HepG2 (cell line): ENCODE data around the gene ELOVL7. TPM values are rescaled to one million over a fixed set of nuclear protein-coding genes. Genes with fewer than 3 reads are reported as not detected.

Experiments
- ATAC-seq: fragments of 200-7000 bp; cut with Tn5 transposase; 3 replicates; pipeline ENCODE4 v1.9.1; 2020; ENCODE audit warnings: mild to moderate bottlenecking, moderate library complexity
- BruUV-seq: library from RNA; stranded (reverse); fragments of 400-500 nt; replicated peaks from 2 replicates; lab custom pipeline; 2021; lab: Mats Ljungman, UMichigan
- CTCF ChIA-PET: fragments of 300-600 bp; formaldehyde crosslinking; extraction: SDS; loops from one replicate; lab custom pipeline; 2021; ENCODE audit warnings: low total read pairs, inconsistent platforms, low intra/inter-chr PET ratio; lab: Yijun Ruan, JAX
- POLR2A ChIA-PET: fragments of 350-600 bp; sonication (Branson Sonifier 250); formaldehyde crosslinking; loops from one replicate; lab custom pipeline; 2020; ENCODE audit warnings: antibody characterized with exemption, inconsistent platforms; lab: Yijun Ruan, JAX
- DNase-seq: peaks from one replicate; pipeline ENCODE4 v3.0.0-alpha.2; 2015; ENCODE audit warnings: low spot score
- FAIRE-seq: peaks from 3 replicates; lab custom pipeline; 2011; peaks lifted over from hg19 to GRCh38; lab: Jason Lieb, UNC
- H2AFZ ChIP-seq: one replicate; pipeline ENCODE4 v1.6.1; 2011; ENCODE audit warnings: low read length, inconsistent platforms
- H3K27ac ChIP-seq: fragments of 300-600 bp; 3 replicates; pipeline ENCODE4 v1.8.0; 2011; ENCODE audit warnings: mixed run types, mild to moderate bottlenecking, mixed read lengths, low read length, inconsistent platforms; ENCODE audit not compliant: insufficient read depth; ENCODE audit errors: extremely low read length
- H3K27me3 ChIP-seq, 2 experiments: fragments of 200-600 bp in 1 of 2; 2 replicates in 1 of 2; 3 replicates in 1 of 2; pipeline versions ENCODE4 v1.6.0 to v1.8.0; 2011; ENCODE audit warnings: low read length in 2 of 2, mild to moderate bottlenecking in 2 of 2, moderate library complexity in 2 of 2, inconsistent platforms in 1 of 2; ENCODE audit not compliant: insufficient read depth in 2 of 2, control insufficient read depth in 1 of 2
- H3K36me3 ChIP-seq, 2 experiments: fragments of 200-600 bp in 1 of 2; replicated peaks in 1 of 2; 2 replicates in 1 of 2; 3 replicates in 1 of 2; pipeline versions ENCODE4 v1.5.1 to v1.8.0; 2011; ENCODE audit warnings: low read length in 2 of 2, inconsistent platforms in 1 of 2; ENCODE audit not compliant: insufficient read depth in 2 of 2, control insufficient read depth in 1 of 2
- H3K4me1 ChIP-seq: 2 replicates; pipeline ENCODE4 v1.5.1; 2012; ENCODE audit warnings: low read length, inconsistent platforms; ENCODE audit not compliant: insufficient read depth
- H3K4me2 ChIP-seq: 2 replicates; pipeline ENCODE4 v1.6.0; 2011; ENCODE audit warnings: low read depth, low read length, inconsistent platforms
- H3K4me3 ChIP-seq, 3 experiments: fragments of 200-600 bp in 1 of 3; sonication (generic), shearing (Covaris generic) in 1 of 3; replicated peaks in 1 of 3; 2 replicates each; pipeline ENCODE4 v1.5.1; 2011 to 2016; ENCODE audit warnings: low read length in 3 of 3, inconsistent platforms in 2 of 3, low read depth in 2 of 3, mild to moderate bottlenecking in 2 of 3, control low read depth in 1 of 3, mixed read lengths in 1 of 3; ENCODE audit not compliant: insufficient read depth in 1 of 3
- H3K79me2 ChIP-seq: one replicate; pipeline ENCODE4 v1.6.1; 2011; ENCODE audit warnings: low read length, inconsistent platforms; ENCODE audit not compliant: insufficient read depth
- H3K9ac ChIP-seq: 2 replicates; pipeline ENCODE4 v1.6.0; 2011; ENCODE audit warnings: mild to moderate bottlenecking, low read depth, low read length, inconsistent platforms; ENCODE audit not compliant: insufficient read depth
- H3K9me3 ChIP-seq: 2 replicates; pipeline ENCODE4 v1.5.1; 2012; ENCODE audit warnings: mild to moderate bottlenecking, low read length
- H4K20me1 ChIP-seq: 2 replicates; pipeline ENCODE4 v1.6.0; 2011; ENCODE audit warnings: inconsistent platforms, mild to moderate bottlenecking, low read length, moderate library complexity; ENCODE audit not compliant: insufficient read depth
- ELF4 ChIP-seq: sonication (generic); formaldehyde crosslinking; IDR thresholded peaks from 2 replicates; pipeline ENCODE4 v1.5.0; 2020; ENCODE audit warnings: missing genetic modification reagents, mild to moderate bottlenecking, moderate library complexity, borderline replicate concordance
- EP300 ChIP-seq, 3 experiments: sonication (generic) in 1 of 3; formaldehyde crosslinking in 1 of 3; IDR thresholded peaks; 2 replicates each; pipeline versions ENCODE4 v1.5.1 to v1.6.1; 2011 to 2020; ENCODE audit warnings: low read depth in 2 of 3, low read length in 2 of 3, borderline replicate concordance in 1 of 3, improper control_type of control experiment in 1 of 3, mild to moderate bottlenecking in 1 of 3, missing genetic modification reagents in 1 of 3, moderate library complexity in 1 of 3
- KMT2A ChIP-seq: sonication (generic); formaldehyde crosslinking; IDR thresholded peaks from 2 replicates; pipeline ENCODE4 v1.4.0; 2020; ENCODE audit warnings: missing genetic modification reagents
- MTF2 ChIP-seq: sonication (generic); formaldehyde crosslinking; IDR thresholded peaks from 2 replicates; pipeline ENCODE4 v1.5.0; 2020; ENCODE audit warnings: missing genetic modification reagents, borderline replicate concordance
- PHF8 ChIP-seq: sonication (generic); formaldehyde crosslinking; IDR thresholded peaks from 2 replicates; pipeline ENCODE4 v1.5.0; 2020; ENCODE audit warnings: missing genetic modification reagents
- RBAK ChIP-seq: sonication (generic); formaldehyde crosslinking; IDR thresholded peaks from 2 replicates; pipeline ENCODE4 v1.5.1; 2020; ENCODE audit warnings: mild to moderate bottlenecking, missing genetic modification reagents
- SMC3 ChIP-seq: IDR thresholded peaks from 2 replicates; pipeline ENCODE4 v1.6.1; 2011; ENCODE audit warnings: low read length, improper control_type of control experiment
- STAG1 ChIP-seq: sonication (generic); formaldehyde crosslinking; IDR thresholded peaks from 2 replicates; pipeline ENCODE4 v1.4.0; 2020; ENCODE audit warnings: missing genetic modification reagents
- ZC3H4 ChIP-seq: sonication (generic); formaldehyde crosslinking; IDR thresholded peaks from 2 replicates; pipeline ENCODE4 v1.4.0; 2020; ENCODE audit warnings: missing genetic modification reagents, borderline replicate concordance
- ZFP41 ChIP-seq: sonication (generic); formaldehyde crosslinking; IDR thresholded peaks from 2 replicates; pipeline ENCODE4 v1.4.0; 2020; ENCODE audit warnings: mild to moderate bottlenecking, missing genetic modification reagents, borderline replicate concordance
- ZNF121 ChIP-seq: sonication (generic); formaldehyde crosslinking; IDR thresholded peaks from 2 replicates; pipeline ENCODE4 v1.5.0; 2020; ENCODE audit warnings: mild to moderate bottlenecking, missing genetic modification reagents
- ZNF17 ChIP-seq: sonication (generic); formaldehyde crosslinking; IDR thresholded peaks from 2 replicates; pipeline ENCODE4 v1.5.0; 2020; ENCODE audit warnings: mild to moderate bottlenecking, missing genetic modification reagents
- ZNF274 ChIP-seq: sonication (generic); formaldehyde crosslinking; IDR thresholded peaks from 2 replicates; pipeline ENCODE4 v1.5.1; 2020; ENCODE audit warnings: mild to moderate bottlenecking, missing genetic modification reagents
- ZNF296 ChIP-seq: sonication (generic); formaldehyde crosslinking; conservative IDR thresholded peaks from 2 replicates; pipeline ENCODE4 v1.5.0; 2020; ENCODE audit warnings: mild to moderate bottlenecking, missing genetic modification reagents
- ZNF329 ChIP-seq: sonication (generic); formaldehyde crosslinking; IDR thresholded peaks from 2 replicates; pipeline ENCODE4 v1.9.0; 2021; ENCODE audit warnings: low read depth, mild to moderate bottlenecking, missing genetic modification reagents
- ZNF567 ChIP-seq: sonication (generic); formaldehyde crosslinking; IDR thresholded peaks from 2 replicates; pipeline ENCODE4 v1.8.1; 2023; ENCODE audit warnings: mild to moderate bottlenecking, missing genetic modification reagents, borderline replicate concordance
- ZNF703 ChIP-seq: sonication (generic); formaldehyde crosslinking; IDR thresholded peaks from 2 replicates; pipeline ENCODE4 v1.5.1; 2020; ENCODE audit warnings: missing genetic modification reagents, mild to moderate bottlenecking, moderate library complexity, borderline replicate concordance
- ZSCAN20 ChIP-seq: sonication (generic); formaldehyde crosslinking; IDR thresholded peaks from 2 replicates; pipeline ENCODE4 v1.4.0; 2020; ENCODE audit warnings: missing genetic modification reagents, mild to moderate bottlenecking, borderline replicate concordance
- in situ Hi-C: cut with HindIII; loops from 2 replicates; pipeline ENCODE4 v1.10.0; 2017; ENCODE audit warnings: low pct_unique_long_range_greater_than_20kb; ENCODE audit not compliant: extremely low pct_ligation_motif_present
- intact Hi-C: fragments of 100-400 bp; cut with micrococcal nuclease; formaldehyde crosslinking; loops from one replicate; pipeline ENCODE4 v1.10.0; 2022; ENCODE audit not compliant: unreplicated experiment
- polyA plus RNA-seq, 8 experiments: library from polyadenylated mRNA; depleted of rRNA in 3 of 8; stranded (reverse) in 7 of 8; unstranded in 1 of 8; fragments of >200 nt; fragmentation: Illumina TruSeq in 4 of 8; extraction: Trizol in 4 of 8; gene quantifications; 2 replicates each; pipeline versions ENCODE4 v1.2.1 to v1.2.3, GENCODE V29; 2011 to 2016; ENCODE audit warnings: low read depth in 4 of 8, missing spikeins in 1 of 8, mixed read lengths in 1 of 8; ENCODE audit not compliant: insufficient read depth in 1 of 8
- total RNA-seq, 5 experiments: library from RNA; depleted of rRNA; stranded (reverse); fragments of >200 nt; fragmentation: Illumina TruSeq; extraction: Trizol; gene quantifications; 2 replicates each; pipeline ENCODE4 v1.2.3, GENCODE V29; 2016; ENCODE audit warnings: low read depth in 1 of 5
- TF ChIP-seq, protein P1 (sequence below): sonication (generic); formaldehyde crosslinking; IDR thresholded peaks from 2 replicates; pipeline ENCODE4 v1.8.0; 2022; ENCODE audit warnings: mild to moderate bottlenecking, missing genetic modification reagents
- TF ChIP-seq, protein P2 (sequence below): sonication (generic); formaldehyde crosslinking; IDR thresholded peaks from 2 replicates; pipeline ENCODE4 v1.5.0; 2020; ENCODE audit warnings: mild to moderate bottlenecking, missing genetic modification reagents, moderate library complexity

Gene ELOVL7
- total and polyA plus RNA-seq, 2 of the 13 experiments (the other 11 are each of a cell fraction or from before 2014, with no cell fraction given), result 4.5 to 7.3 TPM

DNA sequence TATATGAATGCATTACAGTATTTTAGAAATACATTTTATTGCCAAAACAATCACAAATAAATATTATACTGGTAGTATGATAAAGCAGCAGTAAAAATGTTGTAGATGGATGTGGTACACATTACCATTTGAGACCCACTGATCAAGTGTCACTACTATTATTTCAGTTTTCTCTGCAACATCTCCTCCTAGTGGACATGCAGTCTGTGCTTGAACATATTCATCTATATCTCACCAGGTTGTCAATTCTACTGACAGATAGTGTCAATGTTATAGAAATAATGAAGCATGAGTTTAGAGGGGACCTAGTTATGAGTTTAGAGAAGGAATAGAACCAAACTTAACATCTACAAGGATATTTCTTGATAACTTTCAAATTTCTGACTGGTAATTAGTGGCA, 39.2 kb upstream of the ELOVL7 start:
- DNase-seq, result peak; percentile 29
- in situ Hi-C loops, result loop anchor here (10.0 kb wide), 1 partner anchor 208 kb away; no protein-coding TSS in a partner anchor
- H4K20me1 ChIP-seq, result no peaks in the 10 kb centered on the region
- BruUV-seq, result no TSS peak
- H3K4me3 ChIP-seq, result no peak overlapping the region
- H3K36me3 ChIP-seq, result no peaks in the 10 kb centered on the region
- H3K4me1 ChIP-seq, result peaks cover 17% of the 10 kb centered on the region
- H3K9me3 ChIP-seq, result no peaks in the 10 kb centered on the region
- no peak for FAIRE-seq
- no peak overlapping the region for H3K9ac ChIP-seq
- H3K27ac ChIP-seq, result no peak overlapping the region
- no peaks in the 10 kb centered on the region for H3K27me3 ChIP-seq
- peak; percentile 64 for ATAC-seq
- H3K79me2 ChIP-seq, result no peaks in the 10 kb centered on the region
- ChIA-PET POLR2A (no interaction called here), CTCF (interaction anchor here (2.0 kb wide), 1 partner anchor 205 kb away, joined by 11 read pairs; no protein-coding TSS in a partner anchor)
- intact Hi-C loops, result loop anchor here (1.0 to 5.0 kb wide), 2 partner anchors 181 to 206 kb away; partner anchors contain the start of gene DEPDC1B
- H2AFZ ChIP-seq, result no peak overlapping the region
- no peak overlapping the region for H3K4me2 ChIP-seq
- TF ChIP-seq ZNF329, result no peak
- TF ChIP-seq, protein P1, sequence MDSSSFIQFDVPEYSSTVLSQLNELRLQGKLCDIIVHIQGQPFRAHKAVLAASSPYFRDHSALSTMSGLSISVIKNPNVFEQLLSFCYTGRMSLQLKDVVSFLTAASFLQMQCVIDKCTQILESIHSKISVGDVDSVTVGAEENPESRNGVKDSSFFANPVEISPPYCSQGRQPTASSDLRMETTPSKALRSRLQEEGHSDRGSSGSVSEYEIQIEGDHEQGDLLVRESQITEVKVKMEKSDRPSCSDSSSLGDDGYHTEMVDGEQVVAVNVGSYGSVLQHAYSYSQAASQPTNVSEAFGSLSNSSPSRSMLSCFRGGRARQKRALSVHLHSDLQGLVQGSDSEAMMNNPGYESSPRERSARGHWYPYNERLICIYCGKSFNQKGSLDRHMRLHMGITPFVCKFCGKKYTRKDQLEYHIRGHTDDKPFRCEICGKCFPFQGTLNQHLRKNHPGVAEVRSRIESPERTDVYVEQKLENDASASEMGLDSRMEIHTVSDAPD (CRISPR knock-in tag), result no peak
- no peak for TF ChIP-seq ZFP41 (CRISPR knock-in tag)
- no peak for TF ChIP-seq PHF8 (CRISPR knock-in tag)
- TF ChIP-seq ZNF121 (CRISPR knock-in tag), result no peak
- TF ChIP-seq STAG1, result peak; percentile 68
- TF ChIP-seq ZC3H4 (CRISPR knock-in tag), result no peak
- TF ChIP-seq ZNF274 (CRISPR knock-in tag), result no peak
- TF ChIP-seq SMC3, result peak; percentile 33; the same call in 1 of the 2 replicates
- no peak for TF ChIP-seq KMT2A (CRISPR knock-in tag)
- TF ChIP-seq ZNF567 (CRISPR knock-in tag), result no peak
- TF ChIP-seq, protein P2, sequence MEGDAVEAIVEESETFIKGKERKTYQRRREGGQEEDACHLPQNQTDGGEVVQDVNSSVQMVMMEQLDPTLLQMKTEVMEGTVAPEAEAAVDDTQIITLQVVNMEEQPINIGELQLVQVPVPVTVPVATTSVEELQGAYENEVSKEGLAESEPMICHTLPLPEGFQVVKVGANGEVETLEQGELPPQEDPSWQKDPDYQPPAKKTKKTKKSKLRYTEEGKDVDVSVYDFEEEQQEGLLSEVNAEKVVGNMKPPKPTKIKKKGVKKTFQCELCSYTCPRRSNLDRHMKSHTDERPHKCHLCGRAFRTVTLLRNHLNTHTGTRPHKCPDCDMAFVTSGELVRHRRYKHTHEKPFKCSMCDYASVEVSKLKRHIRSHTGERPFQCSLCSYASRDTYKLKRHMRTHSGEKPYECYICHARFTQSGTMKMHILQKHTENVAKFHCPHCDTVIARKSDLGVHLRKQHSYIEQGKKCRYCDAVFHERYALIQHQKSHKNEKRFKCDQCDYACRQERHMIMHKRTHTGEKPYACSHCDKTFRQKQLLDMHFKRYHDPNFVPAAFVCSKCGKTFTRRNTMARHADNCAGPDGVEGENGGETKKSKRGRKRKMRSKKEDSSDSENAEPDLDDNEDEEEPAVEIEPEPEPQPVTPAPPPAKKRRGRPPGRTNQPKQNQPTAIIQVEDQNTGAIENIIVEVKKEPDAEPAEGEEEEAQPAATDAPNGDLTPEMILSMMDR, result peak; percentile 69
- TF ChIP-seq ZNF17 (CRISPR knock-in tag), result no peak
- no peak for TF ChIP-seq ZNF296 (CRISPR knock-in tag)
- TF ChIP-seq ZNF703 (CRISPR knock-in tag), result no peak
- TF ChIP-seq MTF2, result no peak
- no peak for TF ChIP-seq ZSCAN20
- no peak for TF ChIP-seq ELF4 (CRISPR knock-in tag)
- no peak for TF ChIP-seq RBAK (CRISPR knock-in tag)
- no peak for TF ChIP-seq EP300 (IDR thresholded peaks at IDR 0.05; ENCODE audit: low read depth in 2 of 2, low read length in 2 of 2)
- no peak for TF ChIP-seq EP300 (CRISPR knock-in tag; IDR thresholded peaks at IDR 0.05; ENCODE audit: borderline replicate concordance)
